Posterior vena cava (tissue), 2 donors: ENCODE results near the gene AQP1. TPM values are rescaled to one million over a fixed set of nuclear protein-coding genes. Genes with fewer than 3 reads are reported as not detected.

Experiments used
- DNase-seq: peaks from one replicate; pipeline ENCODE4 v3.0.0-alpha.2; 2020; ENCODE audit warnings: low spot score
- intact Hi-C, 2 donors: fragments of 100-400 bp; cut with DNase I; formaldehyde crosslinking; loops; one replicate each; pipeline versions ENCODE4 v1.14.1 to v1.14.2; 2022 to 2023
- total RNA-seq, 2 donors: library from RNA; stranded (reverse); fragmentation: NEBNext Ultra II Directional; extraction: Animal tissue kit (Norgen Biotek cat#: 25700); gene quantifications; one replicate each; pipeline ENCODE4 v1.2.1, GENCODE V29; 2021
- donor health status: DM: yes; HTN: yes; CAD: no.
- donor health status: DM: yes; HTN: yes; CAD: no.

Gene AQP1
- total RNA-seq, 2 donors from 2014 or later: 388 to 422 TPM

- no peak for DNase-seq
- intact Hi-C loops: no loop called here
These were observed 9.2 kb upstream of the AQP1 start for GRCh38 chr7:30902466-30902865.

GRCh38 chr7:30903146-30903545, 8.5 kb upstream of the AQP1 start:
- intact Hi-C loops: no loop called here

GRCh38 chr7:30904561-30904960, 7.1 kb upstream of the AQP1 start:
- intact Hi-C loops: no loop called here
- no peak for DNase-seq

More at GRCh38 chr7:30903146-30903545, 8.5 kb upstream of the AQP1 start:
- DNase-seq: no peak

GRCh38 chr7:30905078-30906012, 6.3 kb upstream of the AQP1 start:
- intact Hi-C loops: loop anchor here in 1 of 2 donors (5.0 kb wide), 2 partner anchors 88 to 103 kb away; no protein-coding TSS in a partner anchor

GRCh38 chr7:30906014-30906413, 5.6 kb upstream of the AQP1 start:
- intact Hi-C loops: loop anchor here in 1 of 2 donors (5.0 kb wide), 2 partner anchors 89 to 104 kb away; no protein-coding TSS in a partner anchor
- no peak for DNase-seq

More at GRCh38 chr7:30905078-30906012, 6.3 kb upstream of the AQP1 start:
- no peak for DNase-seq

DNA sequence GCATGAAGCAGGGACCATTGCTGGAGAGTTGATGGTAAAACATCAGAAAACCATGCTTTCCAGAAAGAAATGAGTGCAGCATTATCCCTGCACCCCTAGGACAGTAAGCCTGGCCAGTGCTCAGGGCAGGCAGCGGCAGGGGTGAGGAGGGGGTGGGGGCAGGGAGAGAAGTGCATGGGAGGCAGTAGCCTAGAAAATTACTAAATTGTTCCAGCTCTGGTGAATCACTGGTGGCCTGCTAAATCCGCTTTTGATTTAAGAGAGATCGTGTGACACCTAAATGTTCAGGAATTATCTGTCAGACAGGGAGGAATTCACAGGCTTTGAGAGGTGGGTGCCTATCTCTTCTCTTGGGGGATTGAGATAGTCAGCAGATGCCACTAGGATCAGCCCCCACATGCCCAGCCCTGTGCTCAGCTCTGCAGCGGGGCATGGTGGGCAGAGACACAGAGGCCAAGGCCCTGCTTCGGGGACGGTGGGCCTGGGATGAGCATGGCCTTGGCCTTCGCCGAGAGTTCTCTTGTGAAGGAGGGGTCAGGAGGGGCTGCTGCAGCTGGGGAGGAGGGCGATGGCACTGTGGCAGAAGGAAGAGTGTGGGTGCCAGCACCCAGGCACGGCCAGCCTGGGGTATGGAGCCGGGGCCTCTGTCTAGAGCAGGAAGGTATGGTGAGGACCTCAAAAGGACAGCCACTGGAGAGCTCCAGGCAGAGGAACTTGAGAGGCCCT, 5.0 kb upstream of the AQP1 start:
- DNase-seq: no peak
- intact Hi-C loops: loop anchor here in 1 of 2 donors (5.0 kb wide), 2 partner anchors 89 to 104 kb away; no protein-coding TSS in a partner anchor

GRCh38 chr7:30907527-30908267, 4.0 kb upstream of the AQP1 start:
- intact Hi-C loops: loop anchor here in 1 of 2 donors (5.0 kb wide), 2 partner anchors 90 to 105 kb away; no protein-coding TSS in a partner anchor

GRCh38 chr7:30908681-30909080, 3.0 kb upstream of the AQP1 start:
- DNase-seq: no peak
- intact Hi-C loops: loop anchor here in 1 of 2 donors (5.0 kb wide), 2 partner anchors 91 to 106 kb away; no protein-coding TSS in a partner anchor

More at GRCh38 chr7:30907527-30908267, 4.0 kb upstream of the AQP1 start:
- peak; percentile 90 for DNase-seq

DNA sequence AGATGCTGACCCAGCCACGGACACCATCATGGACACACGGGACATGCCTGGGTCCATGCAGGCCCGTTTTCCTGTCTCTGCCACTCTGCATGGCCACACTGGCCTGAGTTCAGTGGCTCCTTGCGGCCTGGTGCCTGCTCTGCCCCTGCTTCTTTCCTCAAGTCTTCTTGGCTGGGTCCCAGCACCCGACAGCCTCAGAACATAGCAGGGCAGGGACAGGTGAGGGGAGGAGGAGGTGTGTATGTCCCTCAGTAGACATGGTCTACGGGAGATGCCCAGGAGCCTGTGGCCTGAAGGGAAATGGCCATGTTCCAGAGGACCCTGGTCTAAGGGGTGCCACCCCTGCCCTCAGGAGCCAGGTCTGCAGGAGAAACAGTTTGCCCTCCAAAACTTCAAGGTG, 2.2 kb upstream of the AQP1 start:
- no peak for DNase-seq
- intact Hi-C loops: loop anchor here in 1 of 2 donors (5.0 kb wide), 2 partner anchors 92 to 107 kb away; no protein-coding TSS in a partner anchor

- intact Hi-C loops: no loop called here
- DNase-seq: no peak
These were observed 1.1 kb upstream of the AQP1 start for GRCh38 chr7:30910411-30911073.

GRCh38 chr7:30911133-30911532, 520 bp upstream of the AQP1 start:
- no peak for DNase-seq
- intact Hi-C loops: no loop called here

- DNase-seq: no peak
- intact Hi-C loops: no loop called here
These were observed 523 bp downstream of the AQP1 start for GRCh38 chr7:30912021-30912730.

GRCh38 chr7:30912731-30912985, 1.0 kb downstream of the AQP1 start:
- DNase-seq: no peak
- intact Hi-C loops: no loop called here

GRCh38 chr7:30912986-30913811, 1.5 kb downstream of the AQP1 start:
- DNase-seq: no peak
- intact Hi-C loops: no loop called here

DNA sequence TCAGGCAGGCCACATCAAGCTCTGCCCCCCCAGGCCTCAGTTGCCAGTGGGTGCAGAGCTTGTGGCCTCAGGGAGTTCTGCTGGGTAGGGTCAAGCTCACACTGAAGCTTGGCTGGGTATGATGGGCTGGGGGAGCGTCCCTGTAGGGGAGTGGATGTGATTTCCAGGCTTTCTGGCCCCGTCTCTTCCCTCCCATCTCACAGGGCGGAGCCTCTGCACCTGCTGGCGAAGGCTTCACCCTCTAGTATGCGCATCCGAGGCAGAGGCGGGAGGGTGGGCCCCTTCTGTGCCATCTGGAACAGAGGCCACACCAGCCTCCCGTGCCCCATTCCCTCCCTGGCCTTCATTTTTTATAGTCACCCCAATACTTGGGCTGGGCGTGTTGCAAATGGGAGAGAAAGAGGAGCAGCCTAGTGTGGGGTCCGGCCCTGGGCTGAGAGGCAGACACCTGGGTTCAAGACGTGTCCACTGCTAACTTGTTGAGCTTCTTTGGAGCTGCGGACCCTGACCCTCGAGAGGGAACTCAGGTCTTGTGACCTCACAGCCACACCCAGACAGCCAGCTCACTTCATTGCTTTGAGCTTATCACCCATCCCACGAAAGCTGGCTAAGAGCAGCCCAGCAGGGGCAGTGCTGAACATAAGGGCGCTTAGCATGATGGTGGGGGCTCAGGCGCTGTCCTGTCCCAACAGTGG, 2.3 kb downstream of the AQP1 start:
- intact Hi-C loops: no loop called here

GRCh38 chr7:30914596-30914995, 2.9 kb downstream of the AQP1 start:
- intact Hi-C loops: no loop called here
- peak; percentile 91 for DNase-seq

More for the DNA sequence above, 2.3 kb downstream of the AQP1 start:
- no peak for DNase-seq
